MM.1S (cell line): ENCODE measurements around the gene KRT34.

Experiments
- EZH2 ChIP-seq: fragments of 300-600 bp; sonication (generic); optimal IDR thresholded peaks from 2 replicates; pipeline ENCODE3; 2017; ENCODE audit warnings: low read depth, mild to moderate bottlenecking, antibody characterized with exemption, low read length, mixed read lengths
- TF ChIP-seq, protein P1 (sequence below): fragments of 300-600 bp; sonication (generic); IDR thresholded peaks from 2 replicates; pipeline ENCODE4 v1.5.1; 2016; ENCODE audit warnings: antibody characterized with exemption, low read length, mixed read lengths

GRCh38 chr17:41415411-41415810 lies 33.3 kb upstream of the KRT34 start:
- TF ChIP-seq, protein P1, sequence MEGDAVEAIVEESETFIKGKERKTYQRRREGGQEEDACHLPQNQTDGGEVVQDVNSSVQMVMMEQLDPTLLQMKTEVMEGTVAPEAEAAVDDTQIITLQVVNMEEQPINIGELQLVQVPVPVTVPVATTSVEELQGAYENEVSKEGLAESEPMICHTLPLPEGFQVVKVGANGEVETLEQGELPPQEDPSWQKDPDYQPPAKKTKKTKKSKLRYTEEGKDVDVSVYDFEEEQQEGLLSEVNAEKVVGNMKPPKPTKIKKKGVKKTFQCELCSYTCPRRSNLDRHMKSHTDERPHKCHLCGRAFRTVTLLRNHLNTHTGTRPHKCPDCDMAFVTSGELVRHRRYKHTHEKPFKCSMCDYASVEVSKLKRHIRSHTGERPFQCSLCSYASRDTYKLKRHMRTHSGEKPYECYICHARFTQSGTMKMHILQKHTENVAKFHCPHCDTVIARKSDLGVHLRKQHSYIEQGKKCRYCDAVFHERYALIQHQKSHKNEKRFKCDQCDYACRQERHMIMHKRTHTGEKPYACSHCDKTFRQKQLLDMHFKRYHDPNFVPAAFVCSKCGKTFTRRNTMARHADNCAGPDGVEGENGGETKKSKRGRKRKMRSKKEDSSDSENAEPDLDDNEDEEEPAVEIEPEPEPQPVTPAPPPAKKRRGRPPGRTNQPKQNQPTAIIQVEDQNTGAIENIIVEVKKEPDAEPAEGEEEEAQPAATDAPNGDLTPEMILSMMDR: no peak
- no peak for TF ChIP-seq EZH2
